Measurements from ENCODE around the gene AVL9. TPM values are rescaled to one million over a fixed set of nuclear protein-coding genes. Genes with fewer than 3 reads are reported as not detected.

AVL9 gene
- total and polyA plus RNA-seq, 2 experiments from 2014 or later: 13.1 to 33.8 TPM

DNA sequence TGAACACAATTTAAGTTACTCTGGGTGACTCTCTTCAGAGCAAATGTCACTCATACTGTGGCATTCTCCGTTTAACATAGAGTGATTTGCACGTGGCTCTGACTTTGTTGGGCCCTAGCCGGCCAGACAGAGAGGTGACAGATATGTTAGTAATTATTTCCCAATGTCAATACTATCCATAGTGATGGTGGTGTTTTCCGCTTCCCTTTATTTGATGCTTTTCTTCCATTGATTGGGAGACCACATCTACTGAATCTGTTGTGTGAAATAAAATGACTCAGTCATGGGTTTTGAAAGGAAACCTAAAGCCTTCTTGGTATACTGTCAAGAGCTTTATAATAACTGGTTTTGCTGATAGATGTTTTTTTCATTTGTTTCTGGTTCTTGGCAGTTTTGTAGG is 7.4 kb downstream of the AVL9 start:
- no peaks in the 10 kb centered on the region for H3F3A ChIP-seq (replicated peaks; ENCODE audit: low read depth)
- H3K4me1 ChIP-seq (ENCODE audit: insufficient read depth): peaks cover 23% of the 10 kb centered on the region
- H3K27me3 ChIP-seq (ENCODE audit: insufficient read depth): no peaks in the 10 kb centered on the region
- peaks cover 99% of the 10 kb centered on the region for H3K79me2 ChIP-seq (replicated peaks; ENCODE audit: insufficient read depth)
- Mint-ChIP-seq H3K4me3 (no peak overlapping the region), H3K9me3 (peaks cover 7% of the 10 kb centered on the region; the same call in 2 of the 3 replicates), H3K27ac (no peak overlapping the region), H3K4me1 (peaks cover 19% of the 10 kb centered on the region), H3K27me3 (ENCODE audit: insufficient read depth, low read depth, poor library complexity) (peaks cover 2% of the 10 kb centered on the region), H3K36me3 (ENCODE audit: low read depth) (peaks cover 26% of the 10 kb centered on the region)
- no peak for ATAC-seq
- no peak for TF ChIP-seq ZNF114 (CRISPR knock-in tag; IDR thresholded peaks at IDR 0.05)
- TF ChIP-seq ETS1 (IDR thresholded peaks at IDR 0.05): no peak
- DNase-seq (ENCODE audit: low spot score): no peak
- H3K36me3 ChIP-seq (ENCODE audit: insufficient read depth): no peaks in the 10 kb centered on the region
- no peak overlapping the region for H2AFZ ChIP-seq
- H3K27ac ChIP-seq (ENCODE audit: low read depth): no peak overlapping the region
- peaks cover 15% of the 10 kb centered on the region; the same call in 1 of the 2 replicates for H4K20me1 ChIP-seq (replicated peaks; ENCODE audit: insufficient read depth)
- H3K9me2 ChIP-seq (ENCODE audit: insufficient read depth): no peaks in the 10 kb centered on the region
- no peak overlapping the region for H3K4me3 ChIP-seq
- no peak overlapping the region for H3K4me2 ChIP-seq

DNA sequence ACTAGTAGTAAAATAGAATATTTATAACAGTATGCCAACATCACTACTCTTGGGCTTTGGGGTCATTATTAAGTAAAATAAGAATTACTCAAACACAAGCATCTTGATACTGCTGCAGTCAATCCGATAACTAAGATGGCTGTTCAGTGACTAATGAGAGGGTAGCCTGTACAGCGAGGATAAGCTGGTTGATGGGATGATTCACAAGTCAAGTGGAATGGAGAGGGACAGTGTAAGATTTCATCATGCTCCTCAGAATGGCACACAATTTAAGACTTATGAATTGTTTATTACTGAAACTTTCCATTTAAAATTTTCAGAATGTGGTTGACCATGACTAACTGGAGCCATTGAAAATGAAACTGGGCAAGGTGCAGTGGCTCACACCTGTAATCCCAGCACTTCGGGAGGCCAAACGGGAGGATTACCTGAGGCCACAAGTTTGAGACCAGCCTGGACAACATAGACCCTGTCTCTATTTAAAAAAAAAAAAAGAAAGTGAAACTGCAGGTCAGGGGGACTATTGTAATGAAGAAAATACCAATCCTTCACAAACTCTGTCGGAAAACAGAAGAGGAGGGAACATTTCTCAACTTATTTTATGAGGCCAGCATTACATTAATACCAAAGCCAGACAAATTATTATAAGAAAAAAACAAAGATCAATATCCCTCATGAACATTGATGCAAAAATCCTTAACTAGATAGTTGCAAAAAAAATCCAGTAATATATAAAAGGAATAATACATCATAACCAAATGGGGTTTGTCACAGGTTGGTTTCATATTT is 11.2 kb downstream of the AVL9 start:
- Histone ChIP-seq H2AFZ (no peak overlapping the region), H4K20me1 (replicated peaks; ENCODE audit: insufficient read depth) (peaks cover 10% of the 10 kb centered on the region; the same call in 1 of the 2 replicates), H3K4me2 (no peak overlapping the region), H3K27me3 (ENCODE audit: insufficient read depth) (no peaks in the 10 kb centered on the region), H3F3A (replicated peaks; ENCODE audit: low read depth) (no peaks in the 10 kb centered on the region), H3K27ac (ENCODE audit: low read depth) (no peak overlapping the region), H3K79me2 (replicated peaks; ENCODE audit: insufficient read depth) (peaks cover 85% of the 10 kb centered on the region), H3K4me1 (ENCODE audit: insufficient read depth) (peaks cover 13% of the 10 kb centered on the region; the same call in 1 of the 2 replicates), H3K4me3 (no peak overlapping the region), H3K36me3 (ENCODE audit: insufficient read depth) (no peaks in the 10 kb centered on the region), H3K9me2 (ENCODE audit: insufficient read depth) (no peaks in the 10 kb centered on the region; the same call in 1 of the 2 replicates)
- H3K4me1 Mint-ChIP-seq: peaks cover 10% of the 10 kb centered on the region
- H3K36me3 Mint-ChIP-seq (ENCODE audit: low read depth): peaks cover 34% of the 10 kb centered on the region
- no peak overlapping the region for H3K4me3 Mint-ChIP-seq
- DNase-seq (ENCODE audit: low spot score): no peak
- H3K27me3 Mint-ChIP-seq (ENCODE audit: insufficient read depth, low read depth, poor library complexity): peaks cover 3% of the 10 kb centered on the region
- ATAC-seq: no peak
- peak overlapping the region; percentile 24; the same call in 1 of the 2 replicates for H3K27ac Mint-ChIP-seq
- H3K9me3 Mint-ChIP-seq: no peaks in the 10 kb centered on the region
- TF ChIP-seq REST (IDR thresholded peaks at IDR 0.05; ENCODE audit: unreplicated experiment): no peak
- no peak for TF ChIP-seq STAT1 (IDR thresholded peaks at IDR 0.05; ENCODE audit: unreplicated experiment)
- TF ChIP-seq CTCF (conservative IDR thresholded peaks at IDR 0.05; ENCODE audit: low read depth in 2 of 2): no peak
- TF ChIP-seq, protein P1, sequence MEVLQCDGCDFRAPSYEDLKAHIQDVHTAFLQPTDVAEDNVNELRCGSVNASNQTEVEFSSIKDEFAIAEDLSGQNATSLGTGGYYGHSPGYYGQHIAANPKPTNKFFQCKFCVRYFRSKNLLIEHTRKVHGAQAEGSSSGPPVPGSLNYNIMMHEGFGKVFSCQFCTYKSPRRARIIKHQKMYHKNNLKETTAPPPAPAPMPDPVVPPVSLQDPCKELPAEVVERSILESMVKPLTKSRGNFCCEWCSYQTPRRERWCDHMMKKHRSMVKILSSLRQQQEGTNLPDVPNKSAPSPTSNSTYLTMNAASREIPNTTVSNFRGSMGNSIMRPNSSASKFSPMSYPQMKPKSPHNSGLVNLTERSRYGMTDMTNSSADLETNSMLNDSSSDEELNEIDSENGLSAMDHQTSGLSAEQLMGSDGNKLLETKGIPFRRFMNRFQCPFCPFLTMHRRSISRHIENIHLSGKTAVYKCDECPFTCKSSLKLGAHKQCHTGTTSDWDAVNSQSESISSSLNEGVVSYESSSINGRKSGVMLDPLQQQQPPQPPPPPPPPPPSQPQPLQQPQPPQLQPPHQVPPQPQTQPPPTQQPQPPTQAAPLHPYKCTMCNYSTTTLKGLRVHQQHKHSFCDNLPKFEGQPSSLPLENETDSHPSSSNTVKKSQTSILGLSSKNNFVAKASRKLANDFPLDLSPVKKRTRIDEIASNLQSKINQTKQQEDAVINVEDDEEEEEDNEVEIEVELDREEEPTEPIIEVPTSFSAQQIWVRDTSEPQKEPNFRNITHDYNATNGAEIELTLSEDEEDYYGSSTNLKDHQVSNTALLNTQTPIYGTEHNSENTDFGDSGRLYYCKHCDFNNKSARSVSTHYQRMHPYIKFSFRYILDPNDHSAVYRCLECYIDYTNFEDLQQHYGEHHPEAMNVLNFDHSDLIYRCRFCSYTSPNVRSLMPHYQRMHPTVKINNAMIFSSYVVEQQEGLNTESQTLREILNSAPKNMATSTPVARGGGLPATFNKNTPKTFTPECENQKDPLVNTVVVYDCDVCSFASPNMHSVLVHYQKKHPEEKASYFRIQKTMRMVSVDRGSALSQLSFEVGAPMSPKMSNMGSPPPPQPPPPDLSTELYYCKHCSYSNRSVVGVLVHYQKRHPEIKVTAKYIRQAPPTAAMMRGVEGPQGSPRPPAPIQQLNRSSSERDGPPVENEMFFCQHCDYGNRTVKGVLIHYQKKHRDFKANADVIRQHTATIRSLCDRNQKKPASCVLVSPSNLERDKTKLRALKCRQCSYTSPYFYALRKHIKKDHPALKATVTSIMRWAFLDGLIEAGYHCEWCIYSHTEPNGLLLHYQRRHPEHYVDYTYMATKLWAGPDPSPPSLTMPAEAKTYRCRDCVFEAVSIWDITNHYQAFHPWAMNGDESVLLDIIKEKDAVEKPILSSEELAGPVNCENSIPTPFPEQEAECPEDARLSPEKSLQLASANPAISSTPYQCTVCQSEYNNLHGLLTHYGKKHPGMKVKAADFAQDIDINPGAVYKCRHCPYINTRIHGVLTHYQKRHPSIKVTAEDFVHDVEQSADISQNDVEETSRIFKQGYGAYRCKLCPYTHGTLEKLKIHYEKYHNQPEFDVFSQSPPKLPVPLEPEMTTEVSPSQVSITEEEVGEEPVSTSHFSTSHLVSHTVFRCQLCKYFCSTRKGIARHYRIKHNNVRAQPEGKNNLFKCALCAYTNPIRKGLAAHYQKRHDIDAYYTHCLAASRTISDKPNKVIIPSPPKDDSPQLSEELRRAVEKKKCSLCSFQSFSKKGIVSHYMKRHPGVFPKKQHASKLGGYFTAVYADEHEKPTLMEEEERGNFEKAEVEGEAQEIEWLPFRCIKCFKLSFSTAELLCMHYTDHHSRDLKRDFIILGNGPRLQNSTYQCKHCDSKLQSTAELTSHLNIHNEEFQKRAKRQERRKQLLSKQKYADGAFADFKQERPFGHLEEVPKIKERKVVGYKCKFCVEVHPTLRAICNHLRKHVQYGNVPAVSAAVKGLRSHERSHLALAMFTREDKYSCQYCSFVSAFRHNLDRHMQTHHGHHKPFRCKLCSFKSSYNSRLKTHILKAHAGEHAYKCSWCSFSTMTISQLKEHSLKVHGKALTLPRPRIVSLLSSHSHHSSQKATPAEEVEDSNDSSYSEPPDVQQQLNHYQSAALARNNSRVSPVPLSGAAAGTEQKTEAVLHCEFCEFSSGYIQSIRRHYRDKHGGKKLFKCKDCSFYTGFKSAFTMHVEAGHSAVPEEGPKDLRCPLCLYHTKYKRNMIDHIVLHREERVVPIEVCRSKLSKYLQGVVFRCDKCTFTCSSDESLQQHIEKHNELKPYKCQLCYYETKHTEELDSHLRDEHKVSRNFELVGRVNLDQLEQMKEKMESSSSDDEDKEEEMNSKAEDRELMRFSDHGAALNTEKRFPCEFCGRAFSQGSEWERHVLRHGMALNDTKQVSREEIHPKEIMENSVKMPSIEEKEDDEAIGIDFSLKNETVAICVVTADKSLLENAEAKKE (CRISPR knock-in tag; IDR thresholded peaks at IDR 0.05): no peak
- TF ChIP-seq ZNF331 (CRISPR knock-in tag; IDR thresholded peaks at IDR 0.05; ENCODE audit: low read depth): no peak
